Measurements from ENCODE around the gene POLR2F.
A peak's percentile ranks its signal among the peaks of the same experiment; 100 is the strongest.

The POLR2F gene

DNA sequence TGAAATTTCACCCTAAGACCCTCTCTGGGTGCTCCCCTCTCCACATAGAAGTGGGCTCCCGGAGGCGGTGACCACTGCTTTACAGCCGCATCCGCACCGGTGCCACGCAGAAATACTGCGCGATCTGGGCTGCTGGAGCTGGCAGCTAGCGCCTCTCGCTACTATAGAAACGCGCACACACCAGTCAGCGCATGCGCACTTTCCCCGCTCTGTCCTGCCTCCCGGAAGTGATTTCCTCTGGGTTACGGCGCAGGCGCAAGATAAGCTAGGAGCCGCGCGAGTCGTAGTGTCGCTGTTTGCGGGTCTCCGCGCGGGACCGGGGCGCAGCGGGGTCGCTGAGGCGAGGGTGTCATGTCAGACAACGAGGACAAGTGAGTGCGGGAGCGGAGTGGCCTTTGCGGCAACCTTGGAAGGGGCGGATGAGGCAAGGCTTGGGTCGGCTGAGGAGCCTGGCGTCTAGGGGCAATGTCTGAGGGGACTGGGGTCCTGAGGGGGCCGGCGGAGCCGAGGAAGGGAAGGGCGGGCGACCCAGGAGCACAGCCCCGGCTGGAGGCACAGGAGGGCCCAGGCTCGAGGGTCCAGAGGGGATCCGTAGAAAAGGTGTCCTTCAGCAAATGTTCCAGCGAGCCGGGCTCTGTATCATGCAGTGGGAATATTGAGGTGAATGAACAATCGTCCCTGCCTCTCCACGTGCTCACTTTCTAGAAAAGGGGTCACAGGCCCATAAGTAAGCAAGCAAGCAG, at the start of gene POLR2F, which contains the start of gene C22orf23:
POLR2F (plus strand) TSS at position 263 of the 743 bp plus-strand sequence; CDS start at position 352, 89 bp downstream.
C22orf23 (minus strand) TSS at position 165 of the 743 bp plus-strand sequence. CDS start 452 bp downstream, outside the sequence.
- DNase-seq, result peak; percentile 95

DNA sequence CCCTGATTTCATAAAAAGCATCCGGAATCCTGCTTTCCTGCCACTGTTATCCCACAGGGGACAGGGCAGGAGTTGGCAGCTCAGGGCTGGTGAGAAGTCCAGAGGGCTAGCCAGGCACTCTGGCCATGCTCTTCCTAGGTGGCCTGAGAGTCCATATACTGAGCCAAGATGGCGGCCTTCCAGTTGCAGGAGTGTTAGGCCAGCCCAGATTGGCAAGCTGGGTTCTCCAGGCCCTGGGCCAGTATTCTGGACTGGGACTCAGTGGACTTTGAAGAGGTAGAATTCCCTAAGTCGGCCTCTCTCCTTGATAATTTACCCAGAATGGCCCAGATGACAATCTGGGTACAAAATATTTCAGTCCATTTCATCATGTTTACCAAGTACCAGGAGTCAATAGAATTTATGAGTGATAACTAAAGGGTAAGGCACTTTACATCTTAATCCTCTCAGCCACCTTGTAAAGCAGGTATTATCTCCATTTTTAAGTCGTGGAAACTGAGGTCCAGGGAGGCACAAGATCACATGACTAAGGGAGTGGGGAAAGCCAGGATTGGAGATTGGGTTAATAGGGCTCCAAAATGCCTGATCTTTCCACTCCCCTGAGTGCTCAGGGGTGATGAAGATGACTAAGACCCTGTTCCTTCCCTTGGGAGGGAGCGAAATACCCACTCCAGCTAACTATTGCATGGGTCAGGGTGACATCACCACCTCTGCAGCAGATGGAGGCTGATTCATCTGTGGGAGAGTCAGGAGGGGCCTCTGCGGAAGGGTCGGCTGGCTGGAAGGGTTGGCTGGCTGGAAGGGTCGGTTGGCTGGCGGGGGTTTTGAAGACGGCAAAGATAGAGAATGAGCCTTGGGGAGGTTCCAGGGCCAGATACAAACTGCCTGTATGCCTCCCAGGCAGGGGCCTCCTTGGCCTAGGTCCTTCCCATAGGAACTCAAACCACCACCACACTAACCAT, 48.6 kb upstream of the POLR2F start:
- DNase-seq, result no peak

DNA sequence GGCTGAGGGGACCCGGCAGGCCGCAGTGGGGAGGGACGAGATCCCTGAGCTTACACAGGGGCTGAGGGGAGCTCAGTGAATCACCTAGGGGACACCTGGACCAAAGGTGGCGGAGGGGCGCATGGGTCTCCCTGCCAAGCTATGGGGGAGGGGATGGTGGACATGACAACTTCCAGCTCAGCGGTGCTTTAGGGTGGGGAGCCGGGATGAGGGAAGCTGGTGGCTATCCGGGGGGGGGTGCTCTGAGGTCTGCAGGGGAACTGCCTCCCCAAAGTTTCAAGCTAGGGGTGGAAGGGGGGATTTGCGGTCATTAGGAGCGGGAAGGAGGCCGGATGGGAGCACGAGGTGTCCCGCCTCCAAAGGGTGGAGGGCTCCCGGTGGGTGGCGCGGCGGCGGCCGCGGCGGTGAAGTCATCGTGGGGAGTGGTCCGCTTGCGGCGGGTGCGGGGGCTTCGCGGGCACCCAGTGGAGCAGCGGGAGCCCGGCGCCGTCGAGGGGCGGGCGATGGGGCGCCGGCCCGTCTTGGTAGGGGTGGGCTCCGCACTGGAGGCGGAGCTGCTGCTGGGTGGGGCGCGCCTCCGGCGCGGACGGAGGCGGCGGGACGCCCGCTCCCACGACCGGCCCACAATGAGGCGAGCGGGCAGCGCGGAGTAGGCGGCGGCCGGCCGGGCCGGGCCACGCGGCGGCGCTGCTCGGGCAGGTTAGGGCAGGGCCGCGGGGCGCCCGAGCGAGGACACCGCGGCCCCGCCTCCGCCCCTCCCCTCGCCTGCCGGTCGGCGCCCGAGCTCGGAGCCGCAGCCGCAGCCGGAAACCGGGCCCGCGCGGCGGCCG, 47.8 kb upstream of the POLR2F start, which contains the start of gene MICALL1:
MICALL1 (plus strand) TSS at position 764 of the 830 bp plus-strand sequence. CDS start 126 bp downstream, outside the sequence.
- DNase-seq, result peak; percentile 60

DNA sequence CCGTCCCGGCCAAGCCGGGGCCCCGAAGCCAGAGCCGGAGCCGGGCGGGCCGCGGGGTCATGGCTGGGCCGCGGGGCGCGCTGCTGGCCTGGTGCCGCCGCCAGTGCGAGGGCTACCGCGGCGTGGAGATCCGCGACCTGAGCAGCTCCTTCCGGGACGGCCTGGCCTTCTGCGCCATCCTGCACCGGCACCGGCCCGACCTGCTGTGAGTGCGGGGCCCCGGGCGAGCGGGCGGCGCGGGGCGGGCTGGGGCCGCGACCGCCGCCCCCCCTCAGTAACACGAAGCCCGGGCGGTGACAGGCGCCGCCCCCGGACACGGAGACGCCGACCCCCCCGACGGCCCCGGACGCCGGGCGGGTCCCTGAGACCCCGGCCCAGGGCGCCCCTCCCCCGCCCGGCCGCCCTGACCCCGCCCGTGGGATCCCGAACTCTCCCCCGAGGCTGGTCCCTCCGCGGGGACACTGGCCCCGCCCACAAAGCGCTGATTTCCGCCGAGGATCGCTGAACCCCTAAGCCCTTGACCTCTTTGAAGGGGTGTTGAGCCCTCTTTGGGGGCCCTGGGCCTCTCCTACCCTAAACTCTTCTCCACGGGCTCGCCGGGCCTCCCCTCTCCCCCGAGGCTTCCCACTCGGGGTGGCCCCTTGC, 47.0 kb upstream of the POLR2F start:
- peak; percentile 40 for DNase-seq

DNA sequence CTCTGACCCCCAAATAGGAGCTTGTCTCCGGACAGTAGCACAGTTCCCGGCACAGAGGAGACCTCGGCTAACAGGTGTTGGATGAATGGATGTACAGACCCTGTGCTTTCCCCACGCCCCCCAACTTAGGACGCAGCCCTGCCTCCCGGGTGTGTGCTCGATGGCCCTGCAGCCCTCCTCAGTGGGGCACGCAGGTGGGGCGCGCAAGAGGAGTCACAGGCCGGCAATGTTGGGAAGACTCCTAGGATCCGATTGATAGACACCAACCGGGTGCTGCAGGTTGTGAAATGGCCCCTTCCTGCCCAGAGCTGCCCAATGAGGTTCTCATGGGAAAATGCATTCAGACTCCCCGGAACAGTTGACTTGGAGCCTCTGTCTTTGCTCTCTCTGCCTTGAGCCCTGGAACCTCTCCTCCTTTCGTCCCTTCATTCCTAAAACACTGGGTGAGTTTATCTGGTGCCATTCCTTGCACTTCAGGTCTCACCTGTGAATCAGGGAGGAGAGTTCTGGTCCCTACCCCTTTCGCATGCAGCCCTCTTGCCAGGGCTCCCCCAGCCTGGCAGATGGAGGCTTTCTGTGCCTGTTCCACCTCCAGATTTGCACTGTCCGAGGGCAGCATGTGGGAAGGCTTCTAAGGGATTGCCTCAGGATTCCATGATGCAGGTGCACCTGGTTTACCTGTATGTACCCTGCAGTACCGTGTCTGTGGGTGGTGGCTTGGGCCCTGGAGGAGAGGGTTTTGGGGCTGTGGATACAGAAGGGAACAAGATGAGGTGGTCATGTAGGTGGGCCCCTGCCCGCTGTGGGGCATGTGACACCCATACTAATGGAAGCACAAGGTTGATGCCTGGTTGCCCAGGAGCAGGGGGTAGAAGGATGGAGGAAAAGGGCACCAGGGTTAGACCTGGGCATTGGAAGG, 46.2 kb upstream of the POLR2F start:
- DNase-seq, result no peak

DNA sequence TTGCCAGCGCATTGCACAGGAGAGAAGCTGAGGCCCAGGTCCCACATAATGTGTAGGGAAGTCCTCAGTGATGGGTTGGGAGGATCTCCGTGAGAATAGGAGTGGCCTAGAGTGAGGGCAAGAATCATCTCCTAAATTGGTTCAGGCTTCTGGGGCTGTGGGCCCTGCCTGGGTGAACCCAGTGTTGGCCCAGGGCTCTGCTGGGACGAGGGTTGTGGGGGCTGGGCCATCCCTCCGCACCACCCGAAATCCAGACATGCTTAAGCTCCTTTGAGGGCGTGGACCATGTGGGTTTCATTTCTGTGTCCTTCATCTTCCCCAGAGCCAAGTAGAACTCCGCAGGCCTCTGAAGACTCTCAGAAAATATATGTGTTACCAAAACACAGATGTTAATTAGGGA, 43.7 kb upstream of the POLR2F start:
- no peak for DNase-seq

DNA sequence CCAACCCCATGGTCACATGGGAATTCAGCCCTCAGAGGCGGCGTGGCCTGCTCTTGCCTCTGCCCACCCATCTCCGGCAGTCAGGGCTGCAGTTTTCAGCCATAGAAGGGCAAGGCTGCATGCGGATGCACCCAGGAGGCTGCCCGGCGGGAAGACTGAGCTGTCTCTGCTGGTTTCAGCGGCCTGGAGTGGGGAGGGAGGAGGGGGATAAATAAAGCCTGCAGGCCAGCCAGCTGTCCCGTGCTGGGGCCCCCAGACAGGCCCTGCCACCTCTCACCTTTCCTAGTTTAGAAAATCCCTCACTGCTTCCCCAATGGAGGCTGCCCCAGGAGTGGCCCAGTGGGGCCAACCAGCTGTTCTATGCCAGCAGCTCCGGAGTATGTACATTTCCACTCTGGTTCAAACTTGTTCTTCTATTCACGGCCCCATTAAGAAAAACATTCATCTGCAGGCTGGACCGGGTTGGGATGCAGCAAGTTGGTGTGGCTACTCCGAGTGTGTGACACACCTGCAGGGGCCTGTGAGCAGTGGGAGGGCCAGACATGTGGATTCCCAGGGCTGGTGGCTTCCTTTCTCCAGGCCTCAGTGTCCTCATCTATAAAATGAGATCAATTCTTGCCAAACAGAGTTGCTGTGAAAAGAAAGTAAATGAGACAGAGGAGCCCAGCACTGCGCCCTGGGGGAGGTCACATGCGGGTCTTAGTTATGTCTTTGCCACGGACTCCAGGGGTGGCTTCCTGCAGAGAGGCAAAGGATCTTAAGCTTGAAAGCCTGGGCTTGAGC, 42.4 kb upstream of the POLR2F start:
- no peak for DNase-seq

DNA sequence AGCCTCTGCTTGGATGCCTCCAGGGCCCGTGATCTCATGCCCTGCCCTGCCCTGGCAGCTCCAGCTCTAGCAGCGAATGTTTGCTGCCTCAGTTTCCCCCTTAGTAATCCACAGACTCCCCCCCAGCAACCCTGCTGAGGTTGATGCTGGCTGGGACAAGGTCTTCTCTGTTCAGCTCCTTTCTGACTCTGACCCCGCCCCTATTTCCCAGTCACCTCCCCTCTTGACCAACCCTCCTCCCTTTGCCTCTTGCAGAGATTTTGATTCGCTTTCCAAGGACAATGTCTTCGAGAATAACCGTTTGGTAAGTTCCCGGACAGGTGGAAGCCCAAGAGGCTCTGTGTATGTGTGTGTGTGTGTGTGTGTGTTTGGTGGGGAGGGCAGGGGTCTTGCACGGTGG, 41.8 kb upstream of the POLR2F start:
- DNase-seq, result no peak

DNA sequence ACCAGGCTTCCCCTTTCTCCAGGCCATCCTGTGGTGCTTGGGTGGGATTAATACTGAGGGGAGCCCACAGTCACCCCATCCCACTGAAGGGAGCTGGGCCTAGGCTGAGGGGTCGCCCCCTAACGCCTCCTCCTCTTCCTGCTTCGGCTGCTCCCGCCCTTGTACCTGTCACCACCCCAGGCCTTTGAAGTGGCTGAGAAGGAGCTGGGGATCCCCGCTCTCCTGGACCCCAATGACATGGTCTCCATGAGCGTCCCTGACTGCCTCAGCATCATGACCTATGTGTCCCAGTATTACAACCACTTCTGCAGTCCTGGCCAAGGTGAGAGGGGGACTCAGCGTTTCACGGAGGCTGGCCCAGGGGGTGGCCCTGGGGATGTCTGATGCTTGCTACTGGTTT, 41.3 kb upstream of the POLR2F start:
- DNase-seq, result no peak

DNA sequence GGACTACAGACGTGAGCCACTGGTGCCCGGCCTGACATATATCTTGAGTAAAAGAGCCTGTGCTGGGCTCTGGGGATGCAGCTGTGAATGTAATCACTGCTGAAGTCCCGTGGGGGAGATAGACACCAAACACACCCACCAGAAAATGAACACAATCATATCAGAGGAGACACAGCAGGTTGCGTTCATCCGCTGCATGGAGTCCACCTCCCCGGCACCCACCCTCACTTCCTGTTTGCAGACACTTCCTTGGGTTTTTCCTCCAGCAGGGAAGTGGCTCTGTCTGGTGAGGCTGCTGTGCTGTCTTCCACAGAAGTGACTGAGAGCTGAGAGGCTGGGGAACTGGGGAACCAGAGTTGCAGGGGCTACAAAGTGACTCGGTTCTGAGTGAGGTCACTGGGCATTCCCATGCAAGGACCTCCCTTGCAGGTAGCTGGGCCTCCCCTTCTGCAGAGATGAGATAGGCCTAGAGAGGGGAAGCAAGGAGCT, 40.2 kb upstream of the POLR2F start:
- DNase-seq, result no peak

DNA sequence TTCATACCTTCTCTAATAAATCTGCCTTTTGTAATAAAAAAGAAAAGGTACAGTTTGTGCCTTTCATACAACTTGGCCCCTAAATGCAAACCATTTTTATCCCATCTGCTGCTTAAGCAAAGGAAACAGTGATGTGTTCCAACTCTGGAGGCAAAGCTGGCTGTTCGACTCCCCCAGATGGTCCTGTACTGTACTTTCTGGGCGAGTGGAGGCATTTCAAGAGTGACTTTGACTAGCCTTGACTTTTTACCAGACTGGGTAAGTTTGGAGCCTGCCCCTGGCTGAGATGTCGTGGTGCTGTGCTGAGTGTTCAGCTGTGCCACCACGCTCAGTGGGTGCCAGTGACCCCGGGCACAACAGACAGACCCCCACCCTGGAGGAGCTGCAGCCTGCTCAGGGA, 37.2 kb upstream of the POLR2F start:
- DNase-seq, result no peak

DNA sequence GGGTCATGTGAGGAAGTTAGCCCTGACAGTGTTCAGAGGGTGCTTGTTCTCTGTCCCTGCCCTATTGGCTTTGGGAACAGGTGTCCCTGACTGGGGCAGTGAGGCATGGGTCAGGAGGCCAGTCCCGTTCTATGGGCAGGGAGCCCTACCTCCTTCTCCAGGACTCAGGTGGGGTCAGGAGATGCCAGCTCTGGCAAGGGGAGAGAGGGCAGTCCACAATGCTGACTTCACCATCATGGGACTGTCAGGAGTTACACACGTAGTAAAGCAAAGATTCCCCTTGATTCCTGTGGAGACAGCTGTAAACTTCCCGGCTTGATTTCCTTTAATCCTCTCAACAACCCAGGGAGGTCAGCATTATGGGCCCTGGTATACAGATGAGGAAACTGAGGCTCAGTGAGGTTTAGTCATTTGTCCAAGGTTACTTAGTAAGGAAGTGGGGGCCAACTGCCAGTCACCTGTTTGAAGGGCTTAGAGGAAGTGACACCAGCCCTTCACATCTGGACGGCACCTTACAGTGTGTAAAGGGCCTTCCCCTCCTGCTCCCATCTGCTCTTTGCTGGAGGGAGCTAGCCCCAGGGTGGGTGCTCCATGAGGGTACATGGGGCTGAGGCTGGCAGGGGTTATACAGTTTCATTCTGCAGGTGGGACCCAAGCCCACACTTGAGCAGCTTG, 35.5 kb upstream of the POLR2F start:
- DNase-seq, result no peak

DNA sequence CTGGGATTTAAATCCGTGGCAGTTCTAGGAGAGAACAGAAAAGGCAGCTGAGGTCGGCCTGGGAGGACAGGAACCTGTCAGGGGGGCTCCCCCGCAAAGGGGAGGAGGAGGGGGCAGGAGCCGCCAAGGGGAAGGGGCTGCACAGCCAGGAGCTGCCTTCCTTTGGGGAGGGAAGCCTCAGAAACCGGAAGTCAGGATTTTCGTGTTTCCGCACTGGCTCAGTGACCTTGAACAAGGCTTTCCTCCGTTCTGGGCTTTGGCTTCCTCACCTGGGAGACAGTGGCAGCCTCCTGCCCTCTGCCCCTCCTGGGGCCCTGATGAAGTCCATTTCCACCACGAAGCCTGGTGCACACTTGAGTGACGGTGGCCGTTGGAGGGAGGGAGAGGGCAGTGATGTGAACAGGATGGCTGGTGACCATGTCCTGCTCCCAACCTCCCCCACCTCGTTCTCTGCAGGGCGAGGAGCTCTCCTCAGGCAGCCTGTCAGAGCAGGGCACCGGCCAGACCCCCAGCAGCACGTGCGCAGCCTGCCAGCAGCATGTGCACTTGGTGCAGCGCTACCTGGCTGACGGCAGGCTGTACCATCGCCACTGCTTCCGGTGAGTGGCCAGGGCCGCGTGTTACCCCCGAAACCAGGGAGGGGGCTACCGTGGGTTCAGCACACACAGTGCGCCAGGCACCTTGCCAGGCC, 34.8 kb upstream of the POLR2F start:
- no peak for DNase-seq

DNA sequence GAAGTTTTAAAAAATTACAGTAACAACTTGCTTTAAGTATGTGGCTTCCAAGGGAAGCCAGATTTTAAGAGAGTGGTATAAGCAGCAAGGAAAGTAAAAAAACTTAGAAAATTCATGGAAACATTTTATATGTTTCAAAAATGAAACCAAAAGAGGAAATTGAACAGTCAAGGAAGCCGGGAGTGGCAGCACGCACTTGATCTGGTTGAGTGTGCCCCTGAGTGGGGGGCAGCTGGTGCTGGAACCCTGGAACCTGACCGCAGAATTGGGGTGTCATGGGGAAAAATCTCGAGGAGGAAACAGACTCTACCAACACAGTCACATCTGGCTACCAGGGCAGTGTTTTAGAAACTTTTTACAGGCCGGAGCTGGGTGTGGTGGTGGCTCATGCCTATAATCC, 33.4 kb upstream of the POLR2F start:
- DNase-seq, result no peak

DNA sequence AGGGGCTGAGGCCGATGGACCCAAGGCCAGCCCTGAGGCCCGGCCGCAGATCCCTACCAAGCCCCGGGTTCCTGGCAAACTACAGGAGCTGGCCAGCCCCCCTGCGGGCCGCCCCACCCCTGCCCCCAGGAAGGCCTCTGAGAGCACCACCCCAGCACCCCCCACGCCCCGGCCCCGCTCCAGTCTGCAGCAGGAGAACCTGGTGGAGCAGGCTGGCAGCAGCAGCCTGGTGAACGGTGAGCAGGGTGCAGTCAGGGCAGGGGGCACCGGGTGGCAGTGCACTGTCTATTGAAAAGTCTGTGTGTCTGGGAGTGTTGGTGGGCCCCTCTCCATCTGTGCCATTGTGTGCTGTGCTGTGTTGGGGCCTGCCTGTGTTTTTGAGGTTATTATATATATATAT, 31.3 kb upstream of the POLR2F start:
- no peak for DNase-seq

DNA sequence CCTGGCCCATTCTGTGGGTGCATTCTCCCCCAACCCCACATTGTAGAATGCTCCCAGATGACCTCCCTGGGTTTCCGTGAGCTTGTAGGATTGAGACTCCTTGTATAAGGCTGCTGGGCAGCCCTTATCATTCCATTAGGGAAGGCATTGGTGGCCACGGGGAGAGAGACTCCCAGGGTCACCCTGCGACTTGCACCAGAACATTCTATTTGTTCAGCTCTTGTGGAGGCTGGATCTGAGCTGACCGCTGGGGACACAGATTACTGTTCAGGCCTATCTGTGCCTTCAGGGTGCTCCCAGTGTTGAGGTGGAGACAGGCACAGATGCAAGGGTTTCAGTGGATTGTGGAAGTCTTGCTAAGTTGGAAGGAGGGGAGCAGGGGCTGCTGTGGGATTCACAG, 29.6 kb upstream of the POLR2F start:
- no peak for DNase-seq

DNA sequence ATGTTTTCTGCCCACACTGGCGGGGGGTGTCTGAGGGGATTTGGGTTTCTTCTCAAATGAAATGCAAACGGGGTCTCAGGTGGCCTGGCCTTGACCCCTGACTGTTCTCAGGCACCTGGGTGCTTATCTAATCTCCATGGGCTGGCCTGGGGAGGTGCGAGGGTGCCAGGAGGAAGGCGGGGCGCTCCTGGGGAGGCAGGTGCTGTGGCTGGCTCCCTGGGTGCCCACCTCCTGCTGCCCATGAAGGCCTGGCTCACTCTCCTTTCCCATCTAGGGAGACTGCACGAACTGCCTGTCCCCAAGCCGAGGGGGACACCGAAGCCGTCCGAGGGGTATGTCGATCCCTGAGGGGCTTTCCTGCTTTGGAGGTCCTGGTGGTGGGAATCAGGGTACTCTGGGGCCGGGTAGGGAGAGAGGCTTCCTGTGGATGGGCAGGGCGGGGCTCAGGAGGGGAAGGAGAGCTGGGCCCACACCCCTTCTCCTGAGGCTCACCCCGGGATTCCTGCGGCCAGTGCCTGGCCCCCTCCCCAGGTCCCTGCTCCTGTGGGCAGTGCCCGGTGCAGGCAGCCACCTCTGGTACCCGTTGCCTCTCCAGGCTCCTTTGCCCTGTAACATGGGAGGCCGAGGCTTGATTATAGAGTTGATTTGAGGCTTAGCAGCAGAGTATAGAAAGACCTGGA, 29.0 kb upstream of the POLR2F start:
- DNase-seq, result no peak

DNA sequence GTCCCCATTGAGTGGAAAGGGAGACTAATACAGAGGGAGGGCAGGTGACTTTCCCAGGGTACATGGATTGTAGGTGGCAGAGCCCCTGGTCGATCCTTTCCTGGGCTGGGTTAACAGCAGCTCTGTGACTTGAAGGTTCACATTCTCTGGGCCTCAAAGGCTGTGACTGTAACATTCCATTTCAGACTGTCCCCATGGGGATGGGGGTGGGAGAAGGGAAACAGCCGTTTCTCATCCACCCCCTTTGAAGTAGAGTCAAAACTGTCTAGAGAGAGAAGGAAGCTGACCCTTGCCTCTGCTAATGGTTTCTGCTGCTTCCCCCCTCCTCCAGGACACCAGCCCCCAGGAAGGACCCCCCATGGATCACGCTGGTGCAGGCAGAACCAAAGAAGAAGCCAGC, 28.2 kb upstream of the POLR2F start:
- no peak for DNase-seq

All from activated CD8-positive, alpha-beta memory T cell treated with anti-CD3 and anti-CD28 coated beads, Interleukin-2, amount 50 U/mL, for 4 hours (primary cell).